ENCODE data around the gene CORIN.

CORIN gene

DNA sequence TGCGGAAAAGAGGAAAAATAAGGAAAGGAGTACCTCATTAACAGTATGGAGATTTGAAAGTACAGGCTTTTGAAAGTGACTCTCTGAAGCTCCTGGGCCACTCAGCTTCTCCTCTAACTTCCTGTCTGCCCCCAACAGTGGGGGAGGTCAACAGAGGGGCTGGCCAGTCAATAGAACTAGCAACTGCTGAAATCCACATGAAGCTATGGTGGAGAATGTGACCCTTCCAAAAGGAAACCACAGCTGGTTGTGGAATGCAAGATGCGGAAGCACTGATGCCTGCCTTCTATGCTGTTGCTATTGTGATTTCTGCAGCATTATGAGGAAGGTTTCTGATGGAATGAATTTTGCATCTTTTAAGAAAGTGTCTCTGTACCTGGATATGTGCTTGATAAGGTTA is 2.4 kb downstream of the CORIN start:
- H3K27ac ChIP-seq (ENCODE audit: low read depth, low read length) = no peak overlapping the region
- H4K20me1 ChIP-seq (ENCODE audit: low read depth, low read length) = no peaks in the 10 kb centered on the region
- H3K9ac ChIP-seq (ENCODE audit: low read length) = no peak overlapping the region
- no peaks in the 10 kb centered on the region for H3K27me3 ChIP-seq (ENCODE audit: low read length)
- H3K4me3 ChIP-seq (ENCODE audit: insufficient read depth, low read length, poor library complexity, severe bottlenecking) = no peak overlapping the region
- H3K79me2 ChIP-seq (ENCODE audit: insufficient read depth, low read length) = no peaks in the 10 kb centered on the region
- H3K4me2 ChIP-seq (ENCODE audit: low read depth, low read length, poor library complexity, severe bottlenecking) = no peak overlapping the region
- H3K36me3 ChIP-seq (ENCODE audit: low read length) = no peaks in the 10 kb centered on the region
- peaks cover 25% of the 10 kb centered on the region for H3F3A ChIP-seq (ENCODE audit: insufficient read depth)
- no peaks in the 10 kb centered on the region for H3K9me2 ChIP-seq (replicated peaks; ENCODE audit: insufficient read depth, low read length)
- H3K9me3 ChIP-seq (ENCODE audit: insufficient read depth, low read length) = no peaks in the 10 kb centered on the region
- TF ChIP-seq EZH2phosphoT487 (conservative IDR thresholded peaks at IDR 0.05; ENCODE audit: low read length) = no peak
- TF ChIP-seq, protein P1, sequence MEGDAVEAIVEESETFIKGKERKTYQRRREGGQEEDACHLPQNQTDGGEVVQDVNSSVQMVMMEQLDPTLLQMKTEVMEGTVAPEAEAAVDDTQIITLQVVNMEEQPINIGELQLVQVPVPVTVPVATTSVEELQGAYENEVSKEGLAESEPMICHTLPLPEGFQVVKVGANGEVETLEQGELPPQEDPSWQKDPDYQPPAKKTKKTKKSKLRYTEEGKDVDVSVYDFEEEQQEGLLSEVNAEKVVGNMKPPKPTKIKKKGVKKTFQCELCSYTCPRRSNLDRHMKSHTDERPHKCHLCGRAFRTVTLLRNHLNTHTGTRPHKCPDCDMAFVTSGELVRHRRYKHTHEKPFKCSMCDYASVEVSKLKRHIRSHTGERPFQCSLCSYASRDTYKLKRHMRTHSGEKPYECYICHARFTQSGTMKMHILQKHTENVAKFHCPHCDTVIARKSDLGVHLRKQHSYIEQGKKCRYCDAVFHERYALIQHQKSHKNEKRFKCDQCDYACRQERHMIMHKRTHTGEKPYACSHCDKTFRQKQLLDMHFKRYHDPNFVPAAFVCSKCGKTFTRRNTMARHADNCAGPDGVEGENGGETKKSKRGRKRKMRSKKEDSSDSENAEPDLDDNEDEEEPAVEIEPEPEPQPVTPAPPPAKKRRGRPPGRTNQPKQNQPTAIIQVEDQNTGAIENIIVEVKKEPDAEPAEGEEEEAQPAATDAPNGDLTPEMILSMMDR (IDR thresholded peaks at IDR 0.05; ENCODE audit: insufficient read depth, low read length, poor library complexity, severe bottlenecking) = no peak
- H2AFZ ChIP-seq (ENCODE audit: low read depth, low read length, severe bottlenecking) = no peak overlapping the region

DNA sequence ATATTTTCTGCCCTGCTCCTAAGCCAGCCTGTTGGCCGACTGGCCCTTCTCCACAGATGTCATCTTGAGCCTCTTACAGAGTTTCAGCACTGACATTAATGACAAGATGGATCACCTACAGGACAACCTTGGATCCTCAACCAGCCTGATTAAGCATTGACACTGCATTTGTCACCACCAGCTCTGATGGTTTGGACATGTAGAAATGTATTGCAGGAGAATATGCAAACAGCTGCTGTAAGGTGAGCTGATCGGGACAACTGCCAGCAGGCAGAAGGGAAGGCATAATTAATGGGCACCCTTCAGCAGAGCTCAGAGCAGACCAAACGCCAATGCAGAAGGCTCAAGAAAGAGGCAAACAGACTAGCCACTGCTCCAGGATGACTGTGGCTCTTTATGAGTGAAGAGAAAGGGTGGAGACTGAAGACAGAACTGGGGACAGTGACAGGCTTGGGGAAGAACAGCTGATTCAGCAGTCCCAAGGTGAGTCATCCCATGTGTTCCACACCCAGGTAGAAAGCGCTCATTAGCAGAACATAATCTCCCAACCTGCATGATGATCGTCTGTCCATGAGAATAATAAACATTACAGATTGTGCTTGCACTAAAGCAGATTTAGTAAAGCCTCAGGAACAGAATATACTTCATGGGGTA is 6.7 kb downstream of the CORIN start:
- no peaks in the 10 kb centered on the region for H3K79me2 ChIP-seq (ENCODE audit: insufficient read depth, low read length)
- no peaks in the 10 kb centered on the region for H3K9me2 ChIP-seq (replicated peaks; ENCODE audit: insufficient read depth, low read length)
- H4K20me1 ChIP-seq (ENCODE audit: low read depth, low read length) = no peaks in the 10 kb centered on the region
- H2AFZ ChIP-seq (ENCODE audit: low read depth, low read length, severe bottlenecking) = no peak overlapping the region
- no peaks in the 10 kb centered on the region for H3F3A ChIP-seq (ENCODE audit: insufficient read depth)
- TF ChIP-seq EZH2phosphoT487 (conservative IDR thresholded peaks at IDR 0.05; ENCODE audit: low read length) = no peak
- H3K36me3 ChIP-seq (ENCODE audit: low read length) = no peaks in the 10 kb centered on the region
- no peak overlapping the region for H3K9ac ChIP-seq (ENCODE audit: low read length)
- no peak overlapping the region for H3K4me3 ChIP-seq (ENCODE audit: insufficient read depth, low read length, poor library complexity, severe bottlenecking)
- no peaks in the 10 kb centered on the region for H3K9me3 ChIP-seq (ENCODE audit: insufficient read depth, low read length)
- H3K4me2 ChIP-seq (ENCODE audit: low read depth, low read length, poor library complexity, severe bottlenecking) = no peak overlapping the region
- H3K27ac ChIP-seq (ENCODE audit: low read depth, low read length) = no peak overlapping the region
- no peaks in the 10 kb centered on the region for H3K27me3 ChIP-seq (ENCODE audit: low read length)

DNA sequence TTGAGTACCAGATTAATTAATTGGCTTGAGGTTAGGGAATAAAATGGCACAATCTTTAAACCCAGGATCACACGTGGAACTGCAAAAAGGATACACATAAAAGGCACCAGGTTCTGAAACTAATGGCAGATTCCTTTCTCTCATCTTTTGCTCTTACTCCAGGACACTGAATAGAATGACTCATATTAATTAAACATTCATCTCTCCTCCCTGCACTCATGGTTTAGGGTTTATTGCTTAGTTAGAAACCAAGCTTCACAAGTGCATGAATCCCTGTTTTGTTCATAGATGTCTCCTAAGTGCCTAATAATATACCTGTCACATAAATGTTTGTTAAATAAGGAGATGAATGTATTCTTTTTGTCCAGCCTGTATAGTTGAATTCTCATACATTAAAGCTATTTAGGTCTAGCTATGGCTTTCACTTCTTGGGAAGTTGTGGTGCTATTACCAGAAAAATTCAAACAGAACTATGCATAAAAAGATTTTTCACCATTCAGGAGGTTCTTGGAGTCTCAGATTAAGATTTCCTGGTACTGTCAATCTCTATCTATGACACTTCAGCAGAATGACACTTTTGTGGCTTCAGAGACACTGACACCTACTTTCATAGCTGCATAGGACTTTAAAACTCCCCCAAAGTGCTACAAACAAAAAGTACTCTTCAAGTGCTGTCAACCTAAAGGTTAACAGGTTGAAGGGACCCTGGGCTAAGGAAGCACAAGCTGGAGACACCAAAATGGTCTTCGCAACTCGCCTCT is 7.4 kb downstream of the CORIN start:
- Histone ChIP-seq H3K4me3 (ENCODE audit: insufficient read depth, low read length, poor library complexity, severe bottlenecking) (no peak overlapping the region), H3K36me3 (ENCODE audit: low read length) (no peaks in the 10 kb centered on the region), H3K9ac (ENCODE audit: low read length) (no peak overlapping the region), H3K9me2 (replicated peaks; ENCODE audit: insufficient read depth, low read length) (no peaks in the 10 kb centered on the region), H4K20me1 (ENCODE audit: low read depth, low read length) (no peaks in the 10 kb centered on the region), H3K27me3 (ENCODE audit: low read length) (no peaks in the 10 kb centered on the region), H3F3A (ENCODE audit: insufficient read depth) (no peaks in the 10 kb centered on the region), H2AFZ (ENCODE audit: low read depth, low read length, severe bottlenecking) (no peak overlapping the region), H3K4me2 (ENCODE audit: low read depth, low read length, poor library complexity, severe bottlenecking) (no peak overlapping the region), H3K79me2 (ENCODE audit: insufficient read depth, low read length) (no peaks in the 10 kb centered on the region), H3K9me3 (ENCODE audit: insufficient read depth, low read length) (no peaks in the 10 kb centered on the region), H3K27ac (ENCODE audit: low read depth, low read length) (no peak overlapping the region)
- TF ChIP-seq, protein P1 (IDR thresholded peaks at IDR 0.05; ENCODE audit: insufficient read depth, low read length, poor library complexity, severe bottlenecking) = no peak
- TF ChIP-seq EZH2phosphoT487 (conservative IDR thresholded peaks at IDR 0.05; ENCODE audit: low read length) = no peak

DNA sequence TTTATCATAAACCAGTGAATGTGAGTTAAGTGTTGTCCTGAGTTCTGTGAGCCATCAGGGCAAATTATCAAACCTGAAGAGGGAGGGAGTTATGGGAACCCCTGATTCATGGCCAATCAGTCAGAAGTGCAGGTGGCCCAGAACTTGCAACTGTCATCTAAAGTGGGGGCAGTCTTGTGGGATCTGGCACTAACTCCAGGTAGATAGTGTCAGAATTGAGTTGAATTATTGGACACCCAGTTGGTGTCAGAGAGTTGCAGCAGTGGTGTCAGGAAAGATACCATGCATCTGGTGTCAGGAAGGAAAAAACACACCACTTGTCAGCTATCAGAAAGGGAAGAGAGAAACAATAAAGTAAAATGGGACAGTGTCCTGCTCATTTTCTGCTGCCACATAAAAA is 8.4 kb downstream of the CORIN start:
- Histone ChIP-seq H3K9me3 (ENCODE audit: insufficient read depth, low read length) (no peaks in the 10 kb centered on the region), H3K27ac (ENCODE audit: low read depth, low read length) (no peak overlapping the region), H3K4me2 (ENCODE audit: low read depth, low read length, poor library complexity, severe bottlenecking) (no peak overlapping the region), H3K9me2 (replicated peaks; ENCODE audit: insufficient read depth, low read length) (no peaks in the 10 kb centered on the region), H3K27me3 (ENCODE audit: low read length) (no peaks in the 10 kb centered on the region), H3F3A (ENCODE audit: insufficient read depth) (no peaks in the 10 kb centered on the region), H3K4me3 (ENCODE audit: insufficient read depth, low read length, poor library complexity, severe bottlenecking) (no peak overlapping the region), H3K36me3 (ENCODE audit: low read length) (no peaks in the 10 kb centered on the region), H2AFZ (ENCODE audit: low read depth, low read length, severe bottlenecking) (no peak overlapping the region), H3K9ac (ENCODE audit: low read length) (no peak overlapping the region), H4K20me1 (ENCODE audit: low read depth, low read length) (no peaks in the 10 kb centered on the region), H3K79me2 (ENCODE audit: insufficient read depth, low read length) (no peaks in the 10 kb centered on the region)
- TF ChIP-seq, protein P1 (IDR thresholded peaks at IDR 0.05; ENCODE audit: insufficient read depth, low read length, poor library complexity, severe bottlenecking) = no peak
- TF ChIP-seq EZH2phosphoT487 (conservative IDR thresholded peaks at IDR 0.05; ENCODE audit: low read length) = no peak
